Mucosa of stomach (tissue), 1 donor: ENCODE results near the gene UTP14A.
"Not testable (repeated sequence)": the region's sequence is repeated elsewhere in the genome, so short reads cannot be mapped to it uniquely, and the experiment has no call there.

Source experiments
- H3K27me3 ChIP-seq: one replicate; pipeline ENCODE4 v1.7.0; 2013; ENCODE audit warnings: mild to moderate bottlenecking, low read length; ENCODE audit not compliant: control insufficient read depth, insufficient read depth
- H3K36me3 ChIP-seq: one replicate; pipeline ENCODE4 v1.7.0; 2013; ENCODE audit warnings: low read length; ENCODE audit not compliant: control insufficient read depth, insufficient read depth
- H3K4me1 ChIP-seq: one replicate; pipeline ENCODE4 v1.7.0; 2013; ENCODE audit warnings: mild to moderate bottlenecking, low read length; ENCODE audit not compliant: control insufficient read depth, insufficient read depth
- H3K4me3 ChIP-seq: one replicate; pipeline ENCODE4 v1.7.0; 2013; ENCODE audit warnings: low read length
- H3K9ac ChIP-seq: one replicate; pipeline ENCODE4 v1.7.0; 2013; ENCODE audit warnings: mild to moderate bottlenecking, low read length, moderate library complexity
- H3K9me3 ChIP-seq: one replicate; pipeline ENCODE4 v1.7.0; 2013; ENCODE audit warnings: mild to moderate bottlenecking, low read length, moderate library complexity; ENCODE audit not compliant: control insufficient read depth
- donor health status: Pancreatic carcinoma.

UTP14A gene

GRCh38 chrX:129905787-129906580 lies at the start of gene UTP14A:
Gene UTP14A, plus strand, starts transcription at chrX:129906164. Its CDS starts 47 bp downstream, at chrX:129906211.
- H3K27me3 ChIP-seq, result no peaks in the 10 kb centered on the region
- H3K9ac ChIP-seq, result peak within 1 kb of the TSS; percentile 79
- no peaks in the 10 kb centered on the region for H3K36me3 ChIP-seq
- no peaks in the 10 kb centered on the region for H3K9me3 ChIP-seq
- peak within 1 kb of the TSS; percentile 46 for H3K4me3 ChIP-seq
- H3K4me1 ChIP-seq, result no peaks in the 10 kb centered on the region

- H3K9me3 ChIP-seq, H3K27me3 ChIP-seq, H3K36me3 ChIP-seq, H3K4me3 ChIP-seq, H3K9ac ChIP-seq, H3K4me1 ChIP-seq: not testable (repeated sequence)
These were observed 46.8 kb upstream of the UTP14A start for GRCh38 chrX:129859134-129859533.

- not testable (repeated sequence) for H3K4me3 ChIP-seq, H3K36me3 ChIP-seq, H3K9me3 ChIP-seq, H3K27me3 ChIP-seq, H3K9ac ChIP-seq, H3K4me1 ChIP-seq
These were observed 39.6 kb upstream of the UTP14A start for GRCh38 chrX:129866321-129866720.

- Histone ChIP-seq H3K4me1 (no peaks in the 10 kb centered on the region), H3K4me3 (no peak overlapping the region), H3K36me3 (no peaks in the 10 kb centered on the region), H3K9me3 (no peaks in the 10 kb centered on the region), H3K9ac (no peak overlapping the region), H3K27me3 (no peaks in the 10 kb centered on the region)
These were observed 33.4 kb upstream of the UTP14A start for GRCh38 chrX:129872524-129872923.

- Histone ChIP-seq H3K9ac (no peak overlapping the region), H3K9me3 (no peaks in the 10 kb centered on the region), H3K36me3 (no peaks in the 10 kb centered on the region), H3K4me1 (no peaks in the 10 kb centered on the region), H3K27me3 (no peaks in the 10 kb centered on the region), H3K4me3 (no peak overlapping the region)
These were observed 30.3 kb upstream of the UTP14A start for GRCh38 chrX:129875669-129876068.

GRCh38 chrX:129876771-129877305 lies 29.1 kb upstream of the UTP14A start:
- Histone ChIP-seq H3K9ac (no peak overlapping the region), H3K27me3 (no peaks in the 10 kb centered on the region), H3K9me3 (no peaks in the 10 kb centered on the region), H3K4me1 (no peaks in the 10 kb centered on the region), H3K4me3 (no peak overlapping the region), H3K36me3 (no peaks in the 10 kb centered on the region)

- no peaks in the 10 kb centered on the region for H3K36me3 ChIP-seq
- H3K9ac ChIP-seq, result no peak overlapping the region
- no peaks in the 10 kb centered on the region for H3K27me3 ChIP-seq
- no peak overlapping the region for H3K4me3 ChIP-seq
- no peaks in the 10 kb centered on the region for H3K9me3 ChIP-seq
- no peaks in the 10 kb centered on the region for H3K4me1 ChIP-seq
These were observed 28.6 kb upstream of the UTP14A start for GRCh38 chrX:129877401-129877800.

GRCh38 chrX:129900054-129900453 lies 5.9 kb upstream of the UTP14A start:
- Histone ChIP-seq H3K9ac (no peak overlapping the region), H3K4me1 (no peaks in the 10 kb centered on the region), H3K9me3 (no peaks in the 10 kb centered on the region), H3K27me3 (no peaks in the 10 kb centered on the region), H3K4me3 (no peak overlapping the region), H3K36me3 (no peaks in the 10 kb centered on the region)

- no peaks in the 10 kb centered on the region for H3K27me3 ChIP-seq
- no peaks in the 10 kb centered on the region for H3K36me3 ChIP-seq
- no peak overlapping the region for H3K9ac ChIP-seq
- no peak overlapping the region for H3K4me3 ChIP-seq
- no peaks in the 10 kb centered on the region for H3K4me1 ChIP-seq
- H3K9me3 ChIP-seq, result no peaks in the 10 kb centered on the region
These were observed 2.7 kb downstream of the UTP14A start for GRCh38 chrX:129908636-129909035.

GRCh38 chrX:129925305-129926092 lies 19.5 kb downstream of the UTP14A start:
- Histone ChIP-seq H3K4me1 (no peaks in the 10 kb centered on the region), H3K27me3 (no peaks in the 10 kb centered on the region), H3K9me3 (no peaks in the 10 kb centered on the region), H3K36me3 (no peaks in the 10 kb centered on the region), H3K4me3 (no peak overlapping the region), H3K9ac (no peak overlapping the region)

- Histone ChIP-seq H3K4me1 (no peaks in the 10 kb centered on the region), H3K9me3 (no peaks in the 10 kb centered on the region), H3K36me3 (no peaks in the 10 kb centered on the region), H3K9ac (peak overlapping the region; percentile 69), H3K27me3 (no peaks in the 10 kb centered on the region), H3K4me3 (peak overlapping the region; percentile 31)
These were observed 25.0 kb downstream of the UTP14A start for GRCh38 chrX:129930941-129931410.

GRCh38 chrX:129931411-129932015 lies 25.5 kb downstream of the UTP14A start:
- Histone ChIP-seq H3K9ac (peak overlapping the region; percentile 69), H3K27me3 (no peaks in the 10 kb centered on the region), H3K4me3 (peak overlapping the region; percentile 50), H3K9me3 (no peaks in the 10 kb centered on the region), H3K4me1 (no peaks in the 10 kb centered on the region), H3K36me3 (no peaks in the 10 kb centered on the region)
